Measurements from ENCODE around the gene GP1BB. TPM values are rescaled to one million over a fixed set of nuclear protein-coding genes. Genes with fewer than 3 reads are reported as not detected.
A peak's percentile ranks its signal among the peaks of the same experiment; 100 is the strongest.

GP1BB gene
- polyA plus RNA-seq, 3 donors, result 0.13 to 1.5 (median 0.26) TPM

DNA sequence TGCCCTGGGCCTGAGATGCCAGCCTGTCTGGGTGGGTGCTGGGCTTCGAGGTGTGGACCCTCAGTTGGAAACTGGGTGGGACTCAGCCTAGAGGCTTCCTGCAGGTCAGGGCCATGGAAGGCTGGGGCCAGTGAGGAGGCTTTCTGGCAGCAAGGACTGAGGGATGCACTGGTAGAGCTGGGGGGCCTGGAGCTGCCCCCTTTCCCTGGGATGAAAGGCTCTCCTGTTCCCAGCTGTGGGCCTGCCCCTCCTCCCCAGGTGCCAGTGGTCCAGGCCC, 6.6 kb upstream of the GP1BB start:
- Histone ChIP-seq H3K9ac (ENCODE audit: insufficient read depth, low read length, poor library complexity, severe bottlenecking) (no peak overlapping the region), H3K4me1 (ENCODE audit: control insufficient read depth in 1 of 2, insufficient read depth in 2 of 2, low read length in 2 of 2) (peaks cover 15 to 33% of the 10 kb centered on the region in 2 donors), H3K27ac (ENCODE audit: low read depth in 1 of 2, low read length in 2 of 2) (no peak overlapping the region), H4K20me1 (ENCODE audit: insufficient read depth, low read length) (no peaks in the 10 kb centered on the region), H2AFZ (ENCODE audit: insufficient read depth, low read depth, low read length, poor library complexity, severe bottlenecking) (no peak overlapping the region), H3K4me3 (replicated peaks in 1 of 3; ENCODE audit: low read depth in 2 of 3, low read length in 3 of 3) (no peak overlapping the region), H3K79me2 (ENCODE audit: insufficient read depth, low read length) (no peaks in the 10 kb centered on the region), H3K36me3 (replicated peaks in 1 of 2; ENCODE audit: control insufficient read depth in 1 of 2, insufficient read depth in 2 of 2, low read length in 2 of 2) (no peaks in the 10 kb centered on the region), H3K9me3 (replicated peaks in 1 of 2; ENCODE audit: control insufficient read depth in 1 of 2, insufficient read depth in 1 of 2, low read length in 2 of 2) (peaks cover 2 to 9% of the 10 kb centered on the region in 2 donors), H3K4me2 (replicated peaks; ENCODE audit: extremely low read depth, low read length, poor library complexity, severe bottlenecking) (no peak overlapping the region), H3K27me3 (ENCODE audit: control insufficient read depth in 2 of 2, insufficient read depth in 2 of 2, low read length in 2 of 2) (peaks cover 3 to 71% of the 10 kb centered on the region in 2 donors)
- H3K27ac Mint-ChIP-seq, result no peak overlapping the region
- H3K9me3 Mint-ChIP-seq, result peaks cover 0 to 9% (median 1%) of the 10 kb centered on the region in 7 donors
- intact Hi-C loops (cut with micrococcal nuclease), result loop anchor here (2.0 to 5.0 kb wide), 3 partner anchors 34 to 759 kb away; no protein-coding TSS in a partner anchor
- DNase-seq, result no peak
- 93% methylated on average over 1 of the region's 1 CpG for WGBS (ENCODE audit: insufficient coverage)
- peaks cover 54 to 81% (median 55%) of the 10 kb centered on the region in 3 donors for H3K27me3 Mint-ChIP-seq (ENCODE audit: low read depth in 3 of 3)
- H3K4me1 Mint-ChIP-seq, result peaks cover 13% of the 10 kb centered on the region
- peaks cover 0 to 13% of the 10 kb centered on the region in 2 donors for H3K36me3 Mint-ChIP-seq
- TF ChIP-seq, protein P1, sequence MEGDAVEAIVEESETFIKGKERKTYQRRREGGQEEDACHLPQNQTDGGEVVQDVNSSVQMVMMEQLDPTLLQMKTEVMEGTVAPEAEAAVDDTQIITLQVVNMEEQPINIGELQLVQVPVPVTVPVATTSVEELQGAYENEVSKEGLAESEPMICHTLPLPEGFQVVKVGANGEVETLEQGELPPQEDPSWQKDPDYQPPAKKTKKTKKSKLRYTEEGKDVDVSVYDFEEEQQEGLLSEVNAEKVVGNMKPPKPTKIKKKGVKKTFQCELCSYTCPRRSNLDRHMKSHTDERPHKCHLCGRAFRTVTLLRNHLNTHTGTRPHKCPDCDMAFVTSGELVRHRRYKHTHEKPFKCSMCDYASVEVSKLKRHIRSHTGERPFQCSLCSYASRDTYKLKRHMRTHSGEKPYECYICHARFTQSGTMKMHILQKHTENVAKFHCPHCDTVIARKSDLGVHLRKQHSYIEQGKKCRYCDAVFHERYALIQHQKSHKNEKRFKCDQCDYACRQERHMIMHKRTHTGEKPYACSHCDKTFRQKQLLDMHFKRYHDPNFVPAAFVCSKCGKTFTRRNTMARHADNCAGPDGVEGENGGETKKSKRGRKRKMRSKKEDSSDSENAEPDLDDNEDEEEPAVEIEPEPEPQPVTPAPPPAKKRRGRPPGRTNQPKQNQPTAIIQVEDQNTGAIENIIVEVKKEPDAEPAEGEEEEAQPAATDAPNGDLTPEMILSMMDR (IDR thresholded peaks at IDR 0.05), result no peak
- no peak overlapping the region for H3K4me3 Mint-ChIP-seq

DNA sequence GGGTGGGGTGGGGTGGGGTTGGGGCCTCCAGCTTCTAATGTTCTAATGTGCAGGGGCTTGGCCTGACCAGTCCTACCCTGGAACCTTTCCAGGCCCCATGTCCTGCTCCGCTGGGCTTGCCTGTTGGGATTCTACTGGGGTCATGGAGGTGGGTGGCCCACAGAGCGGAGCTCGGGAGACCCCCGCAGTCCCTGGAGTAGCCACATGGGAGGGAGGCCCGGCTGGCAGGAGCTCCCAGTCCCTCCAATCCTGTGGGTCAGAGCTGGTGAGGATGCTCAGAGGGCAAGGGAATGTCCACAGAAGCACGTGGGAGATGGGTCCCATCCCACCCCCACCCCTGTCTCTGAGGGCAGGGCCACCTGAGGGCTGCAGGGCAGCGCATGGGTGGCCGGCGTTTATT, 6.2 kb upstream of the GP1BB start:
- Histone ChIP-seq H3K79me2 (ENCODE audit: insufficient read depth, low read length) (no peaks in the 10 kb centered on the region), H3K4me2 (replicated peaks; ENCODE audit: extremely low read depth, low read length, poor library complexity, severe bottlenecking) (no peak overlapping the region), H4K20me1 (ENCODE audit: insufficient read depth, low read length) (no peaks in the 10 kb centered on the region), H3K4me1 (ENCODE audit: control insufficient read depth in 1 of 2, insufficient read depth in 2 of 2, low read length in 2 of 2) (peaks cover 15 to 33% of the 10 kb centered on the region in 2 donors), H3K27me3 (ENCODE audit: control insufficient read depth in 2 of 2, insufficient read depth in 2 of 2, low read length in 2 of 2) (peaks cover 3 to 75% of the 10 kb centered on the region in 2 donors), H3K27ac (ENCODE audit: low read depth in 1 of 2, low read length in 2 of 2) (no peak overlapping the region), H3K36me3 (replicated peaks in 1 of 2; ENCODE audit: control insufficient read depth in 1 of 2, insufficient read depth in 2 of 2, low read length in 2 of 2) (no peaks in the 10 kb centered on the region), H3K9ac (ENCODE audit: insufficient read depth, low read length, poor library complexity, severe bottlenecking) (no peak overlapping the region), H3K9me3 (replicated peaks in 1 of 2; ENCODE audit: control insufficient read depth in 1 of 2, insufficient read depth in 1 of 2, low read length in 2 of 2) (peaks cover 2 to 9% of the 10 kb centered on the region in 2 donors), H2AFZ (ENCODE audit: insufficient read depth, low read depth, low read length, poor library complexity, severe bottlenecking) (no peak overlapping the region), H3K4me3 (replicated peaks in 1 of 3; ENCODE audit: low read depth in 2 of 3, low read length in 3 of 3) (no peak overlapping the region)
- H3K9me3 Mint-ChIP-seq, result peaks cover 0 to 9% (median 2%) of the 10 kb centered on the region in 7 donors
- WGBS (ENCODE audit: insufficient coverage), result 87% methylated on average over 5 of the region's 9 CpGs
- no peak overlapping the region for H3K27ac Mint-ChIP-seq
- H3K36me3 Mint-ChIP-seq, result peaks cover 0 to 13% of the 10 kb centered on the region in 2 donors
- peak overlapping the region in 1 of 2 donors; percentile 61 for H3K4me3 Mint-ChIP-seq
- TF ChIP-seq, protein P1 (IDR thresholded peaks at IDR 0.05), result no peak
- DNase-seq, result no peak
- peaks cover 54 to 85% (median 54%) of the 10 kb centered on the region in 3 donors for H3K27me3 Mint-ChIP-seq (ENCODE audit: low read depth in 3 of 3)
- intact Hi-C loops (cut with micrococcal nuclease), result loop anchor here (2.0 to 5.0 kb wide), 3 partner anchors 35 to 760 kb away; no protein-coding TSS in a partner anchor
- peaks cover 13% of the 10 kb centered on the region for H3K4me1 Mint-ChIP-seq
